ENCODE measurements around the gene IFNAR1.

- no peak for TF ChIP-seq CTCF (IDR thresholded peaks at IDR 0.05 in 2 of 3, conservative IDR thresholded peaks at IDR 0.05 in 1 of 3; ENCODE audit: borderline replicate concordance in 1 of 3, insufficient read depth in 1 of 3, low read depth in 2 of 3, low read length in 2 of 3)
- no peak for TF ChIP-seq SP1 (IDR thresholded peaks at IDR 0.05; ENCODE audit: low read depth)
- TF ChIP-seq POLR2AphosphoS5 (IDR thresholded peaks at IDR 0.05; ENCODE audit: low read depth, low read length): no peak
- TF ChIP-seq EGR1 (IDR thresholded peaks at IDR 0.05; ENCODE audit: low read depth): no peak
- TF ChIP-seq POLR2A (IDR thresholded peaks at IDR 0.05; ENCODE audit: borderline replicate concordance, extremely low read depth, insufficient read depth, insufficient read length): no peak
- TF ChIP-seq ATF3 (IDR thresholded peaks at IDR 0.05): no peak
- no peak for TF ChIP-seq SRF (IDR thresholded peaks at IDR 0.05; ENCODE audit: low read depth)
- TF ChIP-seq YY1 (IDR thresholded peaks at IDR 0.05; ENCODE audit: extremely low read depth, insufficient replicate concordance, low read depth, low read length): no peak
These were observed 23.9 kb downstream of the IFNAR1 start for GRCh38 chr21:33348706-33349105.
